Astrocyte (in vitro differentiated cells and primary cell): ENCODE data around the gene PDE3B.

Source experiments
- EZH2 ChIP-seq: IDR thresholded peaks from 2 replicates; pipeline ENCODE4 v1.6.1; 2012; ENCODE audit warnings: mild to moderate bottlenecking, low read length, inconsistent platforms; ENCODE audit not compliant: insufficient read depth
- TF ChIP-seq, protein P1 (sequence below): IDR thresholded peaks from 2 replicates; pipeline ENCODE4 v1.5.1; 2011; ENCODE audit warnings: low read depth, mild to moderate bottlenecking, inconsistent platforms, low read length, moderate library complexity; ENCODE audit not compliant: insufficient read depth

- TF ChIP-seq, protein P1, sequence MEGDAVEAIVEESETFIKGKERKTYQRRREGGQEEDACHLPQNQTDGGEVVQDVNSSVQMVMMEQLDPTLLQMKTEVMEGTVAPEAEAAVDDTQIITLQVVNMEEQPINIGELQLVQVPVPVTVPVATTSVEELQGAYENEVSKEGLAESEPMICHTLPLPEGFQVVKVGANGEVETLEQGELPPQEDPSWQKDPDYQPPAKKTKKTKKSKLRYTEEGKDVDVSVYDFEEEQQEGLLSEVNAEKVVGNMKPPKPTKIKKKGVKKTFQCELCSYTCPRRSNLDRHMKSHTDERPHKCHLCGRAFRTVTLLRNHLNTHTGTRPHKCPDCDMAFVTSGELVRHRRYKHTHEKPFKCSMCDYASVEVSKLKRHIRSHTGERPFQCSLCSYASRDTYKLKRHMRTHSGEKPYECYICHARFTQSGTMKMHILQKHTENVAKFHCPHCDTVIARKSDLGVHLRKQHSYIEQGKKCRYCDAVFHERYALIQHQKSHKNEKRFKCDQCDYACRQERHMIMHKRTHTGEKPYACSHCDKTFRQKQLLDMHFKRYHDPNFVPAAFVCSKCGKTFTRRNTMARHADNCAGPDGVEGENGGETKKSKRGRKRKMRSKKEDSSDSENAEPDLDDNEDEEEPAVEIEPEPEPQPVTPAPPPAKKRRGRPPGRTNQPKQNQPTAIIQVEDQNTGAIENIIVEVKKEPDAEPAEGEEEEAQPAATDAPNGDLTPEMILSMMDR, result no peak
- no peak for TF ChIP-seq EZH2
Measured at GRCh38 chr11:14906578-14906977, 263.0 kb downstream of the PDE3B start.
